Vagina (tissue), 2 donors: ENCODE measurements around the gene SOCS1. TPM values are rescaled to one million over a fixed set of nuclear protein-coding genes. Genes with fewer than 3 reads are reported as not detected.
A peak's percentile ranks its signal among the peaks of the same experiment; 100 is the strongest.
"Not testable (repeated sequence)": the region's sequence is repeated elsewhere in the genome, so short reads cannot be mapped to it uniquely, and the experiment has no call there.

Source experiments
- DNase-seq, 2 donors: peaks; one replicate each; pipeline ENCODE4 v3.0.0-alpha.2; 2017; ENCODE audit errors: extremely low spot score in 2 of 2
- H3K27ac ChIP-seq: fragments of 200-600 bp; sonication (generic); one replicate; pipeline ENCODE4 v1.5.1; 2019
- H3K27me3 ChIP-seq: fragments of 200-600 bp; sonication (generic); one replicate; pipeline ENCODE4 v1.5.1; 2019
- H3K36me3 ChIP-seq, 2 donors: fragments of 200-600 bp; sonication (generic); one replicate each; pipeline ENCODE4 v1.5.1; 2017 to 2019
- H3K4me1 ChIP-seq: fragments of 200-600 bp; sonication (generic); one replicate; pipeline ENCODE4 v1.5.1; 2019
- H3K4me3 ChIP-seq, 2 donors: fragments of 200-600 bp; sonication (generic); 1 replicate in 1 of 2; 2 replicates in 1 of 2; pipeline ENCODE4 v1.5.1; 2016 to 2019
- H3K9me3 ChIP-seq: fragments of 200-600 bp; sonication (generic); one replicate; pipeline ENCODE4 v1.5.1; 2019
- CTCF ChIP-seq, 3 experiments: fragments of 450-650 bp in 2 of 3; fragments of 200-600 bp in 1 of 3; sonication (generic) in 1 of 3; IDR thresholded peaks; one replicate each; pipeline ENCODE4 v1.5.1; 2017 to 2019; ENCODE audit warnings: antibody characterized with exemption in 3 of 3, mild to moderate bottlenecking in 2 of 3, moderate library complexity in 2 of 3
- POLR2A ChIP-seq, 2 donors: fragments of 450-650 bp; IDR thresholded peaks; one replicate each; pipeline ENCODE4 v1.6.1; 2017; ENCODE audit warnings: antibody characterized with exemption in 2 of 2, mild to moderate bottlenecking in 2 of 2, moderate library complexity in 2 of 2
- POLR2AphosphoS5 ChIP-seq, 2 donors: sonication (generic); formaldehyde crosslinking; IDR thresholded peaks; one replicate each; pipeline ENCODE4 v1.9.0; 2017; ENCODE audit warnings: antibody characterized with exemption in 2 of 2, mild to moderate bottlenecking in 2 of 2, low read depth in 1 of 2; ENCODE audit not compliant: insufficient read depth in 1 of 2
- intact Hi-C: fragments of 100-400 bp; cut with DNase I; formaldehyde crosslinking; loops from one replicate; pipeline ENCODE4 v1.15.1; 2023
- total RNA-seq: library from RNA; depleted of rRNA; stranded (reverse); fragments of >200 nt; gene quantifications from one replicate; pipeline ENCODE4 v1.2.3, GENCODE V29; 2016

The SOCS1 gene
- total RNA-seq, 1 donor from 2014 or later, result 22.1 TPM

- Histone ChIP-seq H3K4me1 (peaks cover 17% of the 10 kb centered on the region), H3K36me3 (no peaks in the 10 kb centered on the region), H3K4me3 (no peak overlapping the region), H3K27me3 (no peaks in the 10 kb centered on the region), H3K27ac (peak overlapping the region; percentile 61), H3K9me3 (no peaks in the 10 kb centered on the region)
- TF ChIP-seq POLR2A (IDR thresholded peaks at IDR 0.05) (no peak), CTCF (IDR thresholded peaks at IDR 0.05) (no peak), POLR2AphosphoS5 (IDR thresholded peaks at IDR 0.05; ENCODE audit: insufficient read depth in 1 of 2, low read depth in 1 of 2) (peak in 1 of 2 donors; percentile 20)
- no peak for DNase-seq
- intact Hi-C loops, result no loop called here
These were observed 30.9 kb downstream of the SOCS1 start for GRCh38 chr16:11224894-11225676.

- intact Hi-C loops, result no loop called here
- H3K4me3 ChIP-seq, result no peak overlapping the region
- no peaks in the 10 kb centered on the region for H3K9me3 ChIP-seq
- DNase-seq, result no peak
- H3K4me1 ChIP-seq, result peaks cover 17% of the 10 kb centered on the region
- TF ChIP-seq POLR2AphosphoS5 (IDR thresholded peaks at IDR 0.05; ENCODE audit: insufficient read depth in 1 of 2, low read depth in 1 of 2) (peak; percentile 51 to 85), CTCF (IDR thresholded peaks at IDR 0.05) (no peak)
- no peaks in the 10 kb centered on the region for H3K27me3 ChIP-seq
- H3K27ac ChIP-seq, result peak overlapping the region; percentile 61
- no peaks in the 10 kb centered on the region for H3K36me3 ChIP-seq
These were observed 31.7 kb downstream of the SOCS1 start for GRCh38 chr16:11224096-11224893.

GRCh38 chr16:11220507-11220906 lies 35.5 kb downstream of the SOCS1 start:
- H3K9me3 ChIP-seq, H3K27me3 ChIP-seq, H3K4me3 ChIP-seq, H3K36me3 ChIP-seq, intact Hi-C loops, H3K27ac ChIP-seq, DNase-seq: not testable (repeated sequence)
- peaks cover 13% of the 10 kb centered on the region for H3K4me1 ChIP-seq

GRCh38 chr16:11219178-11219577 lies 36.8 kb downstream of the SOCS1 start:
- no peaks in the 10 kb centered on the region for H3K4me1 ChIP-seq
- no peak overlapping the region for H3K4me3 ChIP-seq
- H3K27ac ChIP-seq, result no peak overlapping the region
- no peak for DNase-seq
- no peaks in the 10 kb centered on the region for H3K27me3 ChIP-seq
- no peaks in the 10 kb centered on the region for H3K36me3 ChIP-seq
- TF ChIP-seq POLR2A (IDR thresholded peaks at IDR 0.05) (no peak), POLR2AphosphoS5 (IDR thresholded peaks at IDR 0.05; ENCODE audit: insufficient read depth in 1 of 2, low read depth in 1 of 2) (no peak), CTCF (IDR thresholded peaks at IDR 0.05) (no peak)
- intact Hi-C loops, result no loop called here
- H3K9me3 ChIP-seq, result no peaks in the 10 kb centered on the region

- intact Hi-C loops, result no loop called here
These were observed 37.4 kb downstream of the SOCS1 start for GRCh38 chr16:11218604-11218962.

More at GRCh38 chr16:11218604-11218962, 37.4 kb downstream of the SOCS1 start:
- TF ChIP-seq POLR2AphosphoS5 (IDR thresholded peaks at IDR 0.05; ENCODE audit: insufficient read depth in 1 of 2, low read depth in 1 of 2) (no peak), POLR2A (IDR thresholded peaks at IDR 0.05) (no peak), CTCF (IDR thresholded peaks at IDR 0.05) (no peak)
- no peaks in the 10 kb centered on the region for H3K27me3 ChIP-seq
- H3K36me3 ChIP-seq, result no peaks in the 10 kb centered on the region
- H3K9me3 ChIP-seq, result no peaks in the 10 kb centered on the region
- no peak for DNase-seq
- no peak overlapping the region for H3K4me3 ChIP-seq
- H3K4me1 ChIP-seq, result no peaks in the 10 kb centered on the region
- H3K27ac ChIP-seq, result no peak overlapping the region
